AG20443 (cell line): ENCODE measurements around the gene EPHA5.

Experiments used
- DNase-seq: peaks from one replicate; pipeline ENCODE4 v3.0.0; 2012; ENCODE audit warnings: low spot score, mixed read lengths

The EPHA5 gene

DNA sequence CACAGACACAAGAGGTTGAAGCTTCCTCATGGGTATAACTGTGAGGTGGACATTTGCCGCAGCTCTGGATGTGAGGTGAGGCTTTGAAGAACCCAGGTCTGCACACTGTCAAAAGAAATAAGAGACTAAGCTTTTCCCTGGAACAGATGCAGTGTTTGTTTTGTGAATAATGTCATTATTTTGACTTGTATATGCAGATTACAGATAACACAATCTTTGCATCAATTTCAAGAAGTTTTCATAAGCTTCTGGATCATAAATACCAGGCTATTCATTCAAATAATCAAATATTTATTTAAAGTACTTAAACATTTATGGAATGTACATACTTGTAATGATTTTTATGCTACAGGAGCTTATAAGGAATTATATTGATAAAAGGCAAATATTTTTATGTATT lies 174.8 kb downstream of the EPHA5 start:
- DNase-seq, result no peak

DNA sequence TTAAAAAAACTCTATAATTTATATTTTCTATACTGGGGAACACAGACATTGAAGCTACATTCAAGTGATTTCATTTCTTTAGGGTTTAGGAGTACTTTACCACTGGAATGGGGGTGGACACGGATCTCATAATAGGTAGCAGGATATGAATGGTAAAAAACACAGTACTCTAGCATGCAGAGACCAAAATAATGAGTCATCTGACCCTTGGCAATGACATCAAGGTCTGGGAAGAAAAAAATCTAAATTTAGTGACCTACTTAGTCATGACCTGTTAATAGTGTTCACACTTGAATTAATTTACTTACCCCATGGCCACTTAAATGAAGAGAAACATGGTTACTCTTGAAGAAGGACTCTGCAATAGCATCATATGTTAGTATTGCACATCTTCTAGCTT lies 187.9 kb downstream of the EPHA5 start:
- no peak for DNase-seq

DNA sequence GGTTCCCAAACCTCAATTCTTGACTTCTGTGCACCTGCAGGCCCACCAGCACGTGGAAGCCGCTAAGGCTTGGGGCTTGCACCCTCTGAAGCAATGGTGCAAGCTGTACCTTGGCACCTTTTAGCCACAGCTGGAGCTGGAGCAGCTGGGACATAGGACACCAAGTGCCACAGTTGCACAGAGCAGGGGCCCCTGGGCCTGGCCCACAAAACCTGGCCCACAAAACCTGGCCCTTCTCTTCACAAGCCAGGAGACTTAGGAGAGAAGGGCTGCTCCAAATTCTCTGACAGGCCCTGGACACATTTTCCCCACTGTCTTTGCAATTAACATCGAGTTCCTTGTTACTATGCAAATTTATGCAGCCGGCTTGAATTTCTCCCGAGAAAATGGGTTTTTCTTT lies 197.8 kb downstream of the EPHA5 start:
- DNase-seq, result no peak

DNA sequence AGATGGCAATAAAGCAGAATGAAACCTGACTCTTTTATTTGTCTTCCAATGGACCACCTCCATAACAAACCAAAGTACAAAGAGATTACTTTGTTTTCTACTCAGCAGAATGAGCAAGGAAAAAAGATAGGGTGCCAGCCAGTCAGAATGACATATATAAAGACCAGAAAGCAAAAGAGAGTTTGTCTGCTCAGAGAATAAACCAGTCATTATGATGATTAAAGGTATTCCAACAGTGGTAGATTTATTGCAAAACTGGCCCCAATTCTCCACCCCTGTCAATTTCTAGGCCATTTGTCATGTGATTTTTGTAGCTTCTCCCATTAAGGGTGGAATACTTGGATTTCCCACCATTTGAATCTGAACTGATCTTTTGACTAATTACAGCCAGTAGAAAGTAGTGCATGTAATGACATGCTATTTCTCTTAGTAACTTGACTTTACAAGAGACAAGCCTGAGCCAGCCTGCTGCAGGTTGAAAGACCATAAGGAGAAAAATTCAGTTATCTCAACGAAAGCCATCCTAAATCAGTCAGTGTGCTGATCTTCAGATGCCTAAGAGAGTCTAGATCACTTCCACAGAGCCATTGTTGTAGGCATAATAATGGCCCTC lies 203.1 kb downstream of the EPHA5 start:
- DNase-seq, result no peak

DNA sequence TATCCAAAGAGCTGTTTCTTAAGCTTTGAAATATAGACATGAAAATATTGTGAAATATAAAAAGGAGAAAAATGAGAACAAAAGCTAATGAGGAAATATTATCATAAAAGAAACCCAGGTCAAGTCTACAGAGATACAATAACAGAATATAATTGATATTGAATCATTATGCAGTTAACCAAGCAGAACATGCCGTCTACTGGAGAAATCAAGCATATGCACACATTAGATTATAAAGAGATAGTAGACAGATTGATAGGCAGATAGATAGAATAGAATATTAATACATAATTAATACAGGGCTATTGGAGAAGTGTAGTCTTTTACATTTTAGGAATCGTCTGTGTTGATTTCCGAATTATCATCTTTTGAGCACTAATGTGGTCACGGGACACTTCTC lies 208.5 kb downstream of the EPHA5 start:
- DNase-seq, result no peak

DNA sequence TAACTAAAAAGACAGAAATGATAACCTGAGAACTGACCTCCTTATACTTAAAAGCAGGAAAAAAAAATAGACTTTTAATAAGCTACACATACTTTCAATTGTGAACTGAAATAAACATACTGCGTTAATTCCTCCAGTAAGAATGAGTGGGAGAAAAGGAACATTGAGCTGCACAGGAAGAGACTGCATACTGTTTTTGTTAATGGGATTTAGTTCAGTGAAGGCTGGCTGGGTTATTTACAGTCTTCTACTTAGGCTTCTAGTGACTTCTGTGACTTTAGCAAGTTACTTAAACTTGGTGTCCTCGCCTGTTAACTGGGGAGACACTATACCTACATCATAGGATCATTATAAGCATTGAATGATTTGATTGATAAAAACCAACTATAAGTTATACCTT lies 213.3 kb downstream of the EPHA5 start:
- DNase-seq, result no peak

DNA sequence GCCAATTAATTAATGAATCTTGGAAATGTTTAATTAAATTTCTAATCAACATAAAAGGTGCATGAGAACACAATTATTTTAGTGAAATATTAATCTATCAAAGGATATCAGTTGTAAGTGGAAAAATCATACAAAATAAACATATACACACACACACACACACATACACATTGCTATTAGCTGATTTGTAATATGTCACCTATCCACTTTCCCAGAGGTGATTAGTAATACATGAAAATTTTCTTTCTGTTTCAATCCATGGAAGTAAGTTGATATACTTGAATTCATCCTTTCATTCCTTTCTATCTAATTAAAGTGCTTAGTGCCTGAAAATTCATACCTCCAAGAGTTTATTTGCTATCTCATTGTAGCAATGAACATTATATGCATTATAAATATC lies 213.7 kb downstream of the EPHA5 start:
- DNase-seq, result no peak

DNA sequence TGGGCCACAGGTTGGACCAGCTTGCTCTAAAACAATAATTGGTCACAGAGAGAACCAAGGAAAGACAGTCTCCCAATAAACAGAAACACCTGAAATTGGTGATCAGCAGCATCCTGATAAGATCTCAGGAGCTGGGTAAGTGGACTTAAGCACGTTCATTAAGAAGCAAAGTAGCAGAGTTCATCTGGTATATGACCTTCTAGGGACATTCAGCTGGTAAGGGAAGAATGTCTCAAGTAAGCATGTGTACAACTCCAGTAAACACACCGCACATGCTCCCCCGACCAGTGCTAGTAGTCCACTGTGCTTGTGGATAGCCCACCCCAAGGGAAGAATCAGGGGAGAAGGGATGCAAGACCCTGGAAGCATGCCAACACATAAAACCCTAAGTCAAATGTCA lies 216.9 kb downstream of the EPHA5 start:
- DNase-seq, result no peak

DNA sequence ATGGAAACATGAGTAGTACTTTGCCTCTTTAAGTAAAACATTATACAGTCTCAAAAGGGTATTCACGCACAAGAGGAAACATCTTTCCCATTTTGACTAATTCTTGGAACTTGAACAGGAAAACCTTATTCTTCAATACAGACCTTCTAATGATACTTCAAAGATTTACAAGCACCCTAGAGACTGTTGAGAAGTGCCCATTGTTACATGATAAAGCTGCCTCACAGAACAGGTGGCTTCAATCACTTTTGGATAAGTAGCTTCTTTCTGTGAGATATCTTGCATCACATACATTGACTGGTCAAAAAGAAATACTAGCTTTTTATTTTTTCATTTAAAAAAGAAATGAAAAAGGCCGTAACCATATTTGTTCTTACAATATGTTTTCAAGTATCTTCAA lies 219.4 kb downstream of the EPHA5 start:
- no peak for DNase-seq

DNA sequence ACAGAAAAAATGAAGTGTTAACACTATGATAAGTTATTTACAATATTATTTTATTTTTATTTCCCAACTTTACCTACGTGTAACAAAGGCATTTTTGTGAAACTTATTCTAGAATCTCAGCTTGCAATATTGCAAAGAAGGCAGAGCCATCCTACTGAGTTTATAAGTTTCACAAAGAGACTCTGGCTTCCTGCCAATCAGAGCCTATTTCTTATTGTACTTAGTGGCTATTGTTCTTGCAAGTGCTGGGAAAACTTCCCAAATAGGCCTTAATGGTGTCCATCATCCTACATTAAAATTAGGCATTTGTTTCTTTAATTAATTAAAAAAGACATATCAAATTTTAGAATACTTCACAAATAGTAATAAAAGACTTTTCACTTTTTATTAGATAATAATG lies 233.2 kb downstream of the EPHA5 start:
- no peak for DNase-seq

DNA sequence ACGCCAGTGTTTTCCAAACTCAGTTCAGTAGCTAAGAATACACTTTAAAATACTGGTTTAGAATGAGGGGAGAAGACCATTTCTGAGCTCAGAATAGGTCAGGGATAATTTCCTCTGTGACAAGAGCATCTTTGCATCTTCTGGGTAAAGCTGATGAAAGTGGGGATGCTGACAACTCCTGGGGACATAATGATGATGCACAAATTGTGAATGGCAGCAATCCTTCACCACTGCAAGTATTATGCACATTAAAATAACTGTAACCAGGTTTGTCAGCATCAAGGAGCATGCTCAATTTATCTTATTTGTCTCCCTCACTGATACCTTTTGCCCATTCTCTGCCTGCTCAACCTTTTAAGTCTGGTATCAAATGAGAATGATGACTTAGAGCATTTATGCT lies 248.2 kb downstream of the EPHA5 start:
- DNase-seq, result no peak

DNA sequence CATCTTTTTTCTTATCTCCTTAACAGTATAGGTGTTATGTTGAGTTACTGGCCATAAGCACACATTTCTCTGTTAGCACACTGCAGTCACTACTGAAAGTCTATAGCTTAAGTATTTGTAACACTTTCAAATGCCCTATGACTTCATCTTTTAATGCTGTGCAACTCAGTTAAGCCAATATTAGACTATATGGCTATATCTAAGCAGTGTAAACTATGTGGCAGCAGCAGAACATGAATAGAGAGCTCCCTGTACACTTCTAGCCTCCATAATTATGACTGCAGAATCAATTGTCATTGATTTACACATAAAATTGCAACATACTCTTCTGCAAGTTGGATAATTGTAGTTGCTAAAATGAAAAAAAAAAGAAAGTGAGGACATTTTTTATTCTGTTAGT lies 250.3 kb downstream of the EPHA5 start:
- no peak for DNase-seq

DNA sequence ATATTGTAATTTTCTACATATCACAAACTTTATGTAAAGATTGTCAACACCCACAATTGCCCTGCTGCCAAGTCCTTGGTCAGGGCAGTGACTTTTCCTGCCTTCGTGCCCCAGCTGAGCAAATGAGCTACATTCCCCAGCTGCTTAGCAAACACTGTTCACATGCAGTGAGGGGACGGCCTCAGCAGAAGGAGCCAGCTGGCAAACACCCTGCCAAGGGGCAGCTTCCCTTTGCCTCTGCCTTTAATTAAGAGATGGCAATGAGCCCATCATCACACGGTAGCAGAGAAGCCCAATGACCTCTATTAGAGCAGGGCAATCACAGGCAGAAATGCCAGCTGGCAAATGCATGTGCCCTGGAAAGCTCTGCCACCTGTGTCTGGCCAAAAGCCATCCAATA lies 253.4 kb downstream of the EPHA5 start:
- no peak for DNase-seq

DNA sequence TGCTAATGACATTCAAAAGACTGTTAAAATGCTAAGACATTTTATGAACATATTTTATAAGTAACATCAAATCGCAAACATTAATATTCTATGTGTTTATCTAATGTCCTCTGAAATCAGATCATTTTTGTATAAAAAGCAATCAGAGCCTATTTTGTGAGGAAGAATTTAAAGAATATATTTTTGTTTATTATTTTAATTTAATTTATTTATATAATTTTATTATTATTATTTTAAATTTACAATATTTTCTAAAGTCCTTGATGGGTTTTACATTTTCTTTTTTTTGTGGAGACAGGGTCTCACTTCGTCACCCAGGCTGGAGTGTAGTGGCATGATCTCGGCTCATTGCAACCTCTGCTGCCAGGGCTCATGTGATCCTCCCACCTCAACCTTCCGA lies 262.8 kb downstream of the EPHA5 start:
- DNase-seq, result no peak

DNA sequence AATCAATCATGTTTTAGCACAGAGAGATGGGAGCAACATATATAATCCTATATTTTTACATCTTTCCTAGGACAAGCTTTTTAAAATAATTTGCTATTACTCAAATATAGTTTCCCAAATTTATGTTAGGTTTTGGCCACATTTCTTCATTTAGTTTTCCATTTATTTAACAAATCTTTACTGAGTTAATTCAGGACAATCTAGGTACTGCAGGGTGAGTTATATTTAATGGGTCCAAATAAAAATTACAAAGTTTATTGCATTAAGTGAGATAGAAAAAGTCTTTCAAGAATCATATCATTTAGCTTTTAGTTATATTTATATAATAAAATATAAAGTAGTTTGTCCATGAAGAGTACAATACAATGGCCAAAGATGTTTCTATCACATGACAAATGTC lies 269.2 kb downstream of the EPHA5 start:
- no peak for DNase-seq

DNA sequence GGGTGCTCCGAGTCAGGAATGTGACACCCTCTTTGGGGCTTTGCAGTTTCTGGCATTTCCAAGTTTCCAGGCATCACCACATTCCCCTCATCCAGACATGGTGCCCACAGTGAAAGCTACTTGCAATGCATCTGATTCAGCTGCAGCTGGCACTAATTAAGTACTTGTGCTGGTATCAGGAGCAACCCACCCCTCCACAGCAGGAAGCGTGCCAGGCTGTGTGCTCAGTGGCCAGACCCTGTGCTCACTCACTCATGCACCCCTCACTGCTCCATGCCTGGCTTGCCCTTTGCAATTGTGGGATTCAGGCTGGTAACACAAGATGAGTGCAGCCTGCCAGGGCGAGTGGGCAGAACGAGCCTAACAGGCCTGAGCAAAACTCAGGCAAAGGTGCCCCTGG lies 271.2 kb downstream of the EPHA5 start:
- no peak for DNase-seq

DNA sequence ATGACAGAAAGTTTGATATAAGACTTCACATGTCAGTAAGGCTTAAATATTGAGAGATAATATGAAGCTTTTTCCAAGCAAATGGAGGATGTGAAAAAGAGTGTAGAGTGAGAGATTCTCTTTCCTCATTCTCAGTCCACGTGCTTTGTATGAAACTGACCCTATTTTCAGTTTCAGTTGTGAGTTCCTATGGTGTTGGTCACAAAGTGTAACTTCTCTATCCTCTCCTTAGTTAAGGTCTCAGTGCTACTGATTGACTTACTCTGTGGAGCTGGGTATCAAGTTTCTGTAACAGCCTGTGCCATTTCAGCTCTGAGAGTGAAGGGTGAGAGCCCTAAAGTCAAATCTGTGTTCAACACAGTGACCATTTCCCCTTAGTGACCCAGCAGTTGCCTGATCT lies 277.2 kb downstream of the EPHA5 start:
- no peak for DNase-seq

DNA sequence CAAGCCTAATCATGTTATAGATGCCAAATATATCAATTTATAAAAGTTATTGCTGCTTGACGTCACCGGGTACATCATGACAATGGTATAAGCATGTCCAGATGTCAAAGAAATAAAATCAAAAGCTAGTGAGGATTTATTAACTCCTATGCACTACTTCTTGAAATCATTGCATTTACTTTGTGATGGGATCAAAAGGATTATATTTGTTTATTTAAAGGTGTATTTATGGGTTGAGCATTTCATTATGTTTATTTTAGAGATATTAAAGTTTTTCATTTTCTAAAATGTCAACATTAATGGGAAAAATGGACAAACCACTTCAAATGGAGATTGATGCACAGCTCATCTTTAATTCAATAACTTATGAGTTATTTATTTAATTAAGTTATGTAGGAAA lies 277.8 kb downstream of the EPHA5 start:
- no peak for DNase-seq

DNA sequence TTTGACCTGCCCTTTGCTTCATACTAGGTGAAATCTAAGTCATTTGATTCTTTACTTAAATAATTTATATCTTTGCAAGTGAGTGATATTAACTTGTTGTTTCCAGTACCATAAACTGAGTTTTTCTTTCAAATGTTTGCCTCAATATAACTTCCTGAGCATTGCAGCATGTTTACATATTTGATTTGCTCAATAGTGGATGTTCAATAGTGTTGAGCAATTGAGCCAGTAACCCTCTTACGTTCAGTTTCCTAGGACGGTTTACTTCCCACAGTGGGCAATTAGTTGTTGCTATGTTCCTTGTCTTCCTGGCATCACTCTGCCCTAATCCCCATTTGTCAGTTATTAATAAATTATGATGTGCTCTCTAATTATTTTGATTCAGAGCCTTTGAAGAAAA lies 278.5 kb downstream of the EPHA5 start:
- DNase-seq, result no peak

DNA sequence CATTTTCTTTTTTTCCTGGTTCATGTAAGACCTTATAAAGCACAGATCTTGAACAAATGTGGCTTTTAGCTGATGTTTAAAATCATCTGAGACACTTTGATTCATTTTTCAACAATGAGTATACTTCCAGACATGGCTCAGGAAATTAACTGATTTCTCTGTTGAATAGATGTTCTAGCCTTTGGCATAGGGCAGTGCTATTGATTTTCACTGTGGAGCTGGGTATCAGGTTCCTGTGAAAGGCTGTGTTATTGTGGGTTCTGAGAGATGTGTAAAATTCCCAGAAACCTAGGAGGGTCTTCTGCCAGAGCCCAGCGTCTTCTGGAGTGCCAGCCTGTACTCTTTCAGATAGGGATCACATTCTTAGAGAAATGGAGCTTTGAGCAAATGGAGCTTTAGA lies 278.9 kb downstream of the EPHA5 start:
- DNase-seq, result no peak

DNA sequence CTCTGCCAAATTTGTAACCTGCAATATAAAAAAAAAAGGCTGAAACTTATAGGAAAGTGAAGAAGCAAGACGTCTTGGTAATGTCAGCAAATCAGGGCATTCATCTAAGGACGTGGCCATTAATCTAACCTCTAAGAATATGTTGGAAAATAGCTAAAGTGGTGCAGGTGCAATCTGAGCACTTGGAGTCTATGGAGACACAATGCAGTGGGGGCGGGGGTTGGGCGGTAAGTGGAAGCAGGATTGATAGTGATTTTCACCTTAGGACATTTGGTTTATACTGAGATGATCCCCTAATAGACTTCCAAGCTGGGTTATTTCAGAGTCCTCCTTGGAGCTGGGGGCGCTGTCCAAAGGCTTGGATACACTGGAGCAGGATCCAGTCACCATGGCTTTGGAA lies 283.4 kb downstream of the EPHA5 start:
- DNase-seq, result no peak

DNA sequence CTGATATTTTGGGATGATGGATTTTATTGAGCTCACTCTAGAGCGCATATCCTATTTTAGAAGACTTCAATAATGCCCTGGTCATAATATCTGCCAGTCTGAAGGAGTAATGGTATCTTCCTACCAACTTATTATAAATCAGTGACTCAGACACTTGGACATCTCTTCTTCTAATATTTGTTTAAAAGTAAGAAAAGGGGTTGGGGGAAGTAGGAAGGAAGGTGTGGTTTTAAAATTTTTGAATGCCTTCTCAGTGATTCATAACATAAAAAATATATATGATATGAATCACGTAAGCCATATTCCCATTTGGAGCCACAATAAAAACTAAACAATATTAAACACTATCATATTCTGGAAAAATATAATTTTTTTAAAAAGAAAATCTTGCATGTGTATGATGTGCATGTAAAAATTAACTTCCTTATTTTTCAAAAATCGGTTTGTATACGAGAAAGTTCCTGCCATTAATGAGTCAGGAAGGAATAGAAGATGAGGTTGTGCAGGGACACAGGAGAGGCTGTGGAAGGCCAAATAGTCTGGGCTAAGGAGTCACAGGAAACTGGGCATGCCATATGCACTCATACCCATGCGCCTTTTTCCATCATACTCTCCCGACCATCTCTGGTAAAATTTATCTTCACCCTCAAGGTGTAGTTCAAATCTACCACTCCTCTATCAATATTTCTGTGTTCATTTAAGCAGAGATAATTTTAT lies 286.5 kb downstream of the EPHA5 start:
- no peak for DNase-seq

DNA sequence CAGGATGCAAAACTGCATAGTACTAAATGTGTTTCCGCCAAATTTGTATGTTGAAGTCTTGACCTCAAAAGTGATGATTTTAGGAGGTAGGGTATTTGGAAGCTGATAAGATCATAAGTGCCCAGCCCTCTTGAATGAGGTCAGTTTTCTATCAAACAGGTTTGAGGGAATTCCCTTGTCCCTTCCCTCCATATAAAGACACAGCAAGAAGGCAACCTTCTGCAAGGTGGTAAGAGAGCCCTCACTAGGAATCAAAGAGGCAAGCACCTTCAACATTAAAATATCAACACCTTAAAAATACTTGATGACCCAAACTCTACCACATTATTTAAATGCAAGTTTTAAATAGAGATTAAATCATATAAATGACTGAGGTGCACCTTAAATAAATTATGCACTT lies 288.6 kb downstream of the EPHA5 start:
- DNase-seq, result no peak

DNA sequence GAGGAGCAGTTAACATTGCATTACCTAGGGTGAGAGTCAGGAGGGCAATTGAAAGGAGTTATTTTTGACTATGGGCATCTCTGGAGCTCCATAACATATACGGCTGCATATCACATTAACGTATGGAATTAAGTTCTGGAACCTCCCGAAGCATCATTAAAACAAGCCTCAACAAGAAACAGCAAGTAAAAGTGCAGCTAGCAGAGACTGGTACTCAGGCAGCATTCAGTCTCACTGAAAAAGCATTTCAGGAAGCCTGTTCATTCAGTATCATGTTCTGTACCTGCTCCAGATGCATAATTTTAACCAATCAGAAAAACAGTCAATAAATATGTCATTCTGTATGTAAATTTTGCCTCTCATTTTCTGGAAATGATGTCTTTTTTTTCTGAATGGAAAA lies 299.6 kb downstream of the EPHA5 start:
- no peak for DNase-seq
